ENCODE results near the gene FOXL3. TPM values are rescaled to one million over a fixed set of nuclear protein-coding genes. Genes with fewer than 3 reads are reported as not detected.

Gene FOXL3
- total RNA-seq, 1 experiment from 2014 or later: not detected

DNA sequence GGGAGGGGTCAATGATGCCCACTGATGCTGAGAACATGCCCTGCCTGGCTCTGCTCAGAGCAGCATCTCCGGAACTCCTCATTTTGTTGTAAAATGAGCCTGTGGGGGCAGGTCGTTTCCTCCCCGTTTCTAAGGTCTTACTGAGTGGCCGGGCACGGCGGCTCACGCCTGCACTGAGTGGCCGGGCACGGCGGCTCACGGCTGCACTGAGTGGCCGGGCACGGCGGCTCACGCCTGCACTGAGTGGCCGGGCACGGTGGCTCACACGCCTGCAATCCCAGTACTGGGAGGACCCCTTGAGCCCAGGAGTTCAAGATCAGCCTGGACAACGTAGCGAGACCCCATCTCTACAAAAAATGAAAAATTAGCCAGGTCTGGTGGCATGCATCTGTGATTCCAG lies 39.0 kb upstream of the FOXL3 start:
- Mint-ChIP-seq H3K27me3 (ENCODE audit: unreplicated experiment) (peaks cover 11% of the 10 kb centered on the region), H3K4me3 (ENCODE audit: low read depth, unreplicated experiment) (no peak overlapping the region), H3K9me3 (ENCODE audit: low read depth, unreplicated experiment) (peaks cover 6% of the 10 kb centered on the region), H3K36me3 (ENCODE audit: insufficient read depth, unreplicated experiment) (peaks cover 5% of the 10 kb centered on the region), H3K4me1 (ENCODE audit: low read depth, unreplicated experiment) (no peaks in the 10 kb centered on the region), H3K27ac (ENCODE audit: unreplicated experiment) (no peak overlapping the region)
- no peak for TF ChIP-seq CTCF (IDR thresholded peaks at IDR 0.05; ENCODE audit: unreplicated experiment)
- intact Hi-C loops (cut with micrococcal nuclease; ENCODE audit: unreplicated experiment): no loop called here
- CTCF ChIA-PET: no interaction called here
- BruUV-seq (replicated peaks): no TSS peak
- DNase-seq: no peak

- BruUV-seq (replicated peaks): no TSS peak
- H3K9me3 Mint-ChIP-seq (ENCODE audit: low read depth, unreplicated experiment): peaks cover 8% of the 10 kb centered on the region
- no peak for TF ChIP-seq CTCF (IDR thresholded peaks at IDR 0.05; ENCODE audit: unreplicated experiment)
- peaks cover 11% of the 10 kb centered on the region for H3K27me3 Mint-ChIP-seq (ENCODE audit: unreplicated experiment)
- CTCF ChIA-PET: no interaction called here
- no peak for DNase-seq
- intact Hi-C loops (cut with micrococcal nuclease; ENCODE audit: unreplicated experiment): no loop called here
- H3K36me3 Mint-ChIP-seq (ENCODE audit: insufficient read depth, unreplicated experiment): peaks cover 5% of the 10 kb centered on the region
- H3K4me1 Mint-ChIP-seq (ENCODE audit: low read depth, unreplicated experiment): no peaks in the 10 kb centered on the region
- H3K27ac Mint-ChIP-seq (ENCODE audit: unreplicated experiment): no peak overlapping the region
- H3K4me3 Mint-ChIP-seq (ENCODE audit: low read depth, unreplicated experiment): no peak overlapping the region
These were observed 38.4 kb upstream of the FOXL3 start for GRCh38 chr7:251446-252175.

GRCh38 chr7:252216-252965 lies 37.6 kb upstream of the FOXL3 start:
- Mint-ChIP-seq H3K4me3 (ENCODE audit: low read depth, unreplicated experiment) (no peak overlapping the region), H3K36me3 (ENCODE audit: insufficient read depth, unreplicated experiment) (peaks cover 5% of the 10 kb centered on the region), H3K27me3 (ENCODE audit: unreplicated experiment) (peaks cover 11% of the 10 kb centered on the region), H3K27ac (ENCODE audit: unreplicated experiment) (no peak overlapping the region), H3K4me1 (ENCODE audit: low read depth, unreplicated experiment) (no peaks in the 10 kb centered on the region), H3K9me3 (ENCODE audit: low read depth, unreplicated experiment) (peaks cover 12% of the 10 kb centered on the region)
- intact Hi-C loops (cut with micrococcal nuclease; ENCODE audit: unreplicated experiment): no loop called here
- no peak for DNase-seq
- BruUV-seq (replicated peaks): no TSS peak
- TF ChIP-seq CTCF (IDR thresholded peaks at IDR 0.05; ENCODE audit: unreplicated experiment): no peak
- CTCF ChIA-PET: no interaction called here

- no peak for DNase-seq
- no peak for TF ChIP-seq CTCF (IDR thresholded peaks at IDR 0.05; ENCODE audit: unreplicated experiment)
- Mint-ChIP-seq H3K36me3 (ENCODE audit: insufficient read depth, unreplicated experiment) (peaks cover 9% of the 10 kb centered on the region), H3K27me3 (ENCODE audit: unreplicated experiment) (peaks cover 11% of the 10 kb centered on the region), H3K9me3 (ENCODE audit: low read depth, unreplicated experiment) (peaks cover 12% of the 10 kb centered on the region), H3K4me1 (ENCODE audit: low read depth, unreplicated experiment) (no peaks in the 10 kb centered on the region), H3K27ac (ENCODE audit: unreplicated experiment) (no peak overlapping the region), H3K4me3 (ENCODE audit: low read depth, unreplicated experiment) (no peak overlapping the region)
- CTCF ChIA-PET: interaction anchor here (0.6 kb wide), 1 partner anchor 547 kb away, joined by 4 read pairs; no protein-coding TSS in a partner anchor
- intact Hi-C loops (cut with micrococcal nuclease; ENCODE audit: unreplicated experiment): no loop called here
- BruUV-seq (replicated peaks): no TSS peak
These were observed 37.0 kb upstream of the FOXL3 start for GRCh38 chr7:252981-253380.

Data from Calu3 (cell line).